ENCODE data around the gene PDZD2.

Gene PDZD2

DNA sequence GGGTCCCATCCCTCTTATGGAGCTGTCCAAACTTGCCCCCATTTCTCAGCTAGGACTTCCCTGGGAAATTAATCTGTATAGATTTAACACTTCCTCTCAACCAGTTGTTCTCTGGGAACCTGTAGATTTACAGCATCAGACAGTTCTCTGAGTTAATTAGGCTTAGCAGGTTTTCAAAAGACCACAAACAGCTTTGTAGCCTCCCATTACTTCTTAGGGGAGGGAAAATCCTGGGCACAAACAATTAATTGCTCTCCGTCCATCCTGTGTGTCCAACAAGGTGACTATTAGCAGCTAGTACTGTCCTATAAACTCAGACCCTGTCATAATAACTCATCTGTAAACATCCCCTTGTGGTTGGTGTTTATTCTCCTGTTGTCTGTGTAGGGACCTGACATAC is 337.2 kb downstream of the PDZD2 start:
- no peak for DNase-seq (ENCODE audit: low spot score)

DNA sequence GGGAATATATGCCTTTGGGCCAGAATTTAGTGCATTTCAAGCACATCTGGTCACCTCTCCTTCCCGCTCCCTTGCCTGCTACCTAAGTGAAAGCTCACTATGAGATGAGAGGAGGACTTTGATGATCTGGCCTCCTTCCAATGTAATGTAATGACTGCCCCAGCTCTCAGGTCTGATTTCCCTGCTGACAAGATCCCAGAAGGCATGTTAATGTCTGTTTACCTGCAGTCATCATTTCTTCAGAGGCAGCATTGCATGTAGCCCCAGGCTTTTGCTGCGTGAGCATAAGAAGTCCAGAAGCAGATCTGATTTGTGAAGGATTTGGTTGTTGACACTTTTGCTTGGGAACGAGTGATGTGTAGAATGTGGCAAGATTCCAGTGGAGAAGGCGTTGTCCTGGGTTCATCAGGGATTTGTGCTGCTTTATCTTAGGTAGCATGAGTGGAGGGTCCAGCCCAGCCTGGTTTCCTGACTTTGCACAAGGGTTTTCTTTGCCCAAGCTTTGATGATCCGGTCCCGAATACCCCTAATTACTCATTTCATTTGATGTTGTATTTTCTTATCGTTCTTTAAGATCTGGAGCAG is 342.5 kb downstream of the PDZD2 start:
- DNase-seq (ENCODE audit: low spot score) = no peak

DNA sequence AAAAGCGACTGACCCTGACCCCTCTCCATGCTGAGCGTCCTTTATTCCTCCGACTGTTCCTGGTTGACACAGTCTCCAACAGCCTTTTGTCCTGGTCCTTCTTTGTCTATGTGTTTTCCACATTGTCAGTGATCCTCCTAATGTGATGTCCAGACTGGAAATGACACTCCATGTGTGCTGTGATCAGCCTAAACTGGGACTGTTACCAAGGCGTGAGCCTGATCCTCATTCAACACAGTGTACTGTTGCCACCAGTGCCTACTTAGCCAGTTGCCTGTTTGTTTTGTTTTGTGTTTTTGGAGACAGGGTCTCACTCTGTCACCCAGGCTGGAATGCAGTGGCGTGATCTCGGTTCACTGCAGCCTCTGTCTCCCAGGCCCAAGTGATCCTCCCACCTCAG is 343.1 kb downstream of the PDZD2 start:
- DNase-seq (ENCODE audit: low spot score) = no peak

DNA sequence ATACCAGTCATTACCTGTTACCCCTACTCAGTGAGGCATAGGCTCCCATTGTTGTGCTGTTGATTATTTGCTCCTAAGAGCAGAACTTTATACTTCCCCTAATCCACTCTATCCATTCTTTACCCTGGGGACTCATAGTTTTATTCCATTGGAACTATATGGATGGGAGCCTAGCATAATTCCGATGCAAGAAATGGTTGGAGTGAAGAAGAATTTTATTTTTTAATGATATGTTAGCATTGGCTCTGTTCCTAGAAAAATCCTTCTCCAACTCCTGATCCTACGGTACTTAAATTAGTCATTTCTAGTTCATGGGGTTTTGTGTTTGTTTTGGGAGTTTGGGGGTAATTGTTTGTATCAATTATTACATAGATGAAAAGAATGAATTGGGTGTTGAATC is 343.7 kb downstream of the PDZD2 start:
- no peak for DNase-seq (ENCODE audit: low spot score)

DNA sequence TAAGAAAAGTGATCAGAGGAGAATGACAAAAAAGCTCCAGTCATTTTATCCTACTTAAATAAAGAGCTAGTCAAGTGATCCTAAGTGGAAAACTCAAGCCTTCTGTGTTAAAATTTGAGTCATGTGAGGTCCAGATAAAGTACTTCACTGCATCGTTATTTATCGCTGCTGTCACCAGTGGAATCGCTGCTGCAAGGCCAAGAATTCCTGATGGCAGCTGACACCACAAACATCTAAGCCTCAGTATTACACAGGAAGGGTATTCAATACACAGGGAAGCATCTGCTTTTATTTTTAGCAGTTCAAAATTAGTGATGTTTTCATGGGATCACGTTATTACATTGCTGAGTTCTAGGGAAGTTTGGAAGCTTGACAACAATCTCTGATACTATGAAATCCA is 344.9 kb downstream of the PDZD2 start:
- DNase-seq (ENCODE audit: low spot score) = no peak

DNA sequence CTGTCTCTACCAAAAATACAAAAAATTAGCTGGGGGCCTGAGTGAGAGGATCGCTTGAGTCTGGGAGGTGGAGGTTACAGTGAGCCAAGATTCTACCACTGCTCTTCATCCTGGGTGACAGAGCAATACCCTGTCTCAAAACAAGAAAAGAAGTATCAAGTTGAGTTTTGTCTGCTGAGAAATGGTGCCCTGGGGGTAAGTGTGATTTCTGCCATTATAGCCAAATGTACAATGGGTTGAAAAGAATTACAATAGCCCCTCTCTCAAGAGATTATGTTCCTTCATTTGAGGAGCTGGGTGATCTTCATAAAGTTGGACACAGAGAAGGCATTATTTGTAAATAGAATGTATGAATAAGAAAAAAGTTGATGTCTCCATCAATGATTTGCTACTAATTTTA is 345.8 kb downstream of the PDZD2 start:
- no peak for DNase-seq (ENCODE audit: low spot score)

DNA sequence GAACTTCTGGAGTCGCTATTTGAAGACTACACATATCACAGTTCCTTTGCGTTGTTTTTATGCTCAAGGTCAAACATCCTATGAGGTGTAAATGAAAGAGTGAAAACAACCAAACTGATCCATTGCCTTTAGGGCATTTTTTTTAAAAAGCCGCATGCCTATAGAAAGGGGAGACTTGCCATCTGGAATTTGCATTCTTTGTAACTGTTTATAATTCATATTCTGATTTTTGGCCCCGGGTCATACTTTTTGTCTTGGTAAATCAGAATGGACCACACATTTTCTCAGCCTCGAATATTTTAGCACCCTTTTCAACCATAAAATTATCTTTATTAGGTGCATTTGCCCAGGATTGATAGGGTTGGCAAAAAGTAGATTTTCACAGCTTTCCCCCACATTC is 347.2 kb downstream of the PDZD2 start:
- DNase-seq (ENCODE audit: low spot score) = no peak

DNA sequence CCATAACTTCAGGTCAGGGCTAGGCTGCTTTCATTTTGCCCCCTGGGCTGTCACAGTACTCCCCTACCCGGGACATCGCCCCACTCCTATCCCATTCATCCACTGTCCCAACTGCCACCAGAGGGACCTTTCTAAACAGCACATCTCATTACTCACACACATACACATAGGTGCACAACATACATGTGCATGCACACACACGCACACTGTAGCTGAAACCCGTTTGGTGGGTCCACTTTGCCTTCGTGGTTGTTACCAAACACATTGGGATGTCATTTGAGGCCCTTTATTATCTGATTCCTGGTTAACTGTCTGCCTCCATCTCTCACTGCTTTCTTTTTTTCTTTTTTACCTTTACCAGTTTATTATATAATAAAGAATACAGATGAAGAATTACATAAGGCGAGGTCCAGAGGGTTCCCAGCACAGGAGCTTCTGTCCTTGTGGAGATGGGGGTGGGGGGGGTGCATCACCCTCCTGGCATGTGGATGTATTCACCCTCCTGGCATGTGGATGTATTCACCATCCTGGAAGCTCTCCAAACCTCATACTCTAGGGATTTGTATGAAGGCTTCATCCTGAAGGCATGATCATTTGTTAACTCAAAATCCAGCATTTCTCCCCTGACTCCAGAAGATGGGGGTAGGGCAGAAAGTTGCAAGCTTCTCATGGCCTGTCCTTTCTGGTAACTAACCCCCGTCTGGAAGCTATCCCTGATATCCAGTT is 349.2 kb downstream of the PDZD2 start:
- DNase-seq (ENCODE audit: low spot score) = peak; percentile 42

DNA sequence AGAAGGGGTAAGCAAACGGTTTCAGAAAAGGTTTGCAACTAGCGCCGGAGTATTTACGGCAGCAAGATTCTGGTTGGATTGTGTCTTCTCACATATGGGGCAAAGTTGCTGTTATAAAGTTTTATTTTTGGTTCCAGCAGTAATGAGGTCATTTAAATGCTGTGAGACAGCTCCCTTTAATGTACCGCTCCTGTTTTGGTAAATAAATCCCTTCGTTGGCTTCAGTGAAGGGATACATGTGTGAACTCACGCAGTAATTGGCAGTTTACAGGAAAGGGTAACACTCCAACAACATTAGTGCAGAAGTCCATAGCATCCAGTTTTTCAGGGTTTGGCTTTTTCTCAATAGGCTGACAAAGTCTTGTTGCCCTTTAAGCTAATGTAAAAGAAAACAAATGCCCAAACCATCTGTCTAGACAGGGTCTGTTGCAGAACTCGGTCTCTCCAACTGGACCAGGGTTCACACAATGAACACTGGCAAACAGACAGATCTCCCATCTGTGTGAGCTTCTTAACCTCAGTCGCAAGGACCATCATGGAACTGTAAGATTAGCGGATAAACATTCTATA is 351.2 kb downstream of the PDZD2 start:
- no peak for DNase-seq (ENCODE audit: low spot score)

DNA sequence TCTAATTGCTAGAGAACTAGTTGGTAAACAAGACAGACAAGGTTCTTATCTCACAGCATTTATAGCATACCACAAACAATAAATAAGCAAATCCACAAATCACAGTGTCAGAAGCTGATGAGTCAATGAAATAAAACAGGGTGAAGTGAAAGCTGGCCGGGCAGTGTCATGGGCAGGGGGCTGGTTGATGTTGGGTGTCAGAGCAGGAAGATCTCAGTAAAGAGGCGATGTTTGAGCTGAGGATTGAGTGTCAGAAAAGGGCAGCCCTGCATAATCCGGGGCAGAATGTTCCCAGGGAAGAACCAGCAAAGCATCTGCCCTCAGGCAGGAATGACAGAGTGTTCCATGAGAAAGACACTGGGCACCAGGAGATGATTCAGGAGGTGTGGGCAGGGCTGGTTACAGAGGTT is 351.8 kb downstream of the PDZD2 start:
- peak; percentile 8 for DNase-seq (ENCODE audit: low spot score)

DNA sequence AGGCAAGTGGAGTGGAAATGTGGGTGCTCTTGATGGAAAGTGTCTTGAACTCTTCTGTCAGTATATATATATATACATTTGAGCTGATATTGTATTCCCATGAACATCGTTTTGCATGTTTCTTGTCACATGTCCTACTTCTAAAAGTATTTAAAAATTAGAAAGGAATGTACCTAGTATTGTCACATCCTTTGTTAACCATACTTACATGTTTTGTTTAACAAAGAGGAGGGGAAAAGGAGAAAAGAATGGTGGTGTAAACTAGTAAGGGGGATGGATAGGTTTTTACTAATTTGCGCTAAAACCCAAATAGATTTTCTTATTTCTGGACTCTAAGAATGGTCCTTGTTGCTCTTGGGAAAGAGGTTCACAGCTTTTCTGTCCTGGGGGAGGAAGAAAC is 353.4 kb downstream of the PDZD2 start:
- no peak for DNase-seq (ENCODE audit: low spot score)

DNA sequence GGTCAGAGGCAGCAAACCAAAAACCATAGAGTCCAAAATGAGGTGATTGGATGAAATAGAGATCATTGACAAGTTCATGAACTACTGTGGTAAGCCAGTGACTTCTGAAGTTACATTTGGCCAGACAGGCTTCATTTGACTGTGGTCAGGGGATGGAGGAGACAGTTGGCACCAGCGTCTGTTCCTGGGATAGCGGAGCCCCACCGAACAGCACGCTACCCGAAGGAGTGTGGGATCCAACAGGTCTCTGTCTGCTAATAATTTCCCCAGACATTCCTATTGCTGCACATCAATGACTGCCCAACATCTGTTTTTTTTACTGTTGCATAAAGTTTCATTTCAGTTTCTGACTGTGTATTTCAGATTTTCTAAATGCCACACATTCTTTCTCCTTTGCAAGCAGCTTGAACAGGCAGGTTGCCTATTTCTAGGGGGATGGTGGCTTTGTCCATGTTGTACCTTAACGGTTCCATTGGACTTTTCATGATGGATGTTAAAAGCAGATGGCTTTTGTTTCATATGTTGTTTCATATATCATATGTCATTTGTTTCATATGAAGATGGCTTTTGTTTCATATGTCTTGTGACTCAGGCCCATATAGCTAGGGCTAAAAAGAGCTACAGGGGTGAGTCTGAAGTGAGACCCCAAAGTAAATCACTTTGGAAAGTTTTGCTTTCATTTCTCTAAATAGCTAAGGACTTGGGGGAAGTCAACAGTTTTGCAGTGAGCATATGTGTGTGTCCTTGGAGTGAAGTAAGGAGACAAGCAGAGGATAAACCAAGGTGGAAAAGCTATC is 354.4 kb downstream of the PDZD2 start:
- DNase-seq (ENCODE audit: low spot score) = no peak

DNA sequence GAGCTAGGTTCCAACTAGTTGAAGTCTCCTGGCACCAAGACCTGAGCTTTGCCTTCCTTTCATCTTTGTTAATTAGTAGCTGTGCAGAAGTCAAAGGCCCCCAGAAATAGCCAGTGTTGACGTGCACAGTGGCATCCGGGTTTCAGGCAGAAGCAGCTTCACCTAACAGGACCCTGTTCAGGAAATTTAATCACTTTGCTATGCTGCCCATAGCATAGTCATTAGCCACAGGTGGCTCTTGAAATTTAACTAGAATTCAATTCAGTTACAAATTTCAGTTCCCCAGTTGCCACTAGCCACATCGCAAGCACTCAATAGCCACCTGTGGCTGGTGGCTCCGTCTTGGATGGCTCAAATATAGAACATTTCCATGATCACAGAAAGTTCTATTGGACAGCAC is 356.1 kb downstream of the PDZD2 start:
- DNase-seq (ENCODE audit: low spot score) = no peak

DNA sequence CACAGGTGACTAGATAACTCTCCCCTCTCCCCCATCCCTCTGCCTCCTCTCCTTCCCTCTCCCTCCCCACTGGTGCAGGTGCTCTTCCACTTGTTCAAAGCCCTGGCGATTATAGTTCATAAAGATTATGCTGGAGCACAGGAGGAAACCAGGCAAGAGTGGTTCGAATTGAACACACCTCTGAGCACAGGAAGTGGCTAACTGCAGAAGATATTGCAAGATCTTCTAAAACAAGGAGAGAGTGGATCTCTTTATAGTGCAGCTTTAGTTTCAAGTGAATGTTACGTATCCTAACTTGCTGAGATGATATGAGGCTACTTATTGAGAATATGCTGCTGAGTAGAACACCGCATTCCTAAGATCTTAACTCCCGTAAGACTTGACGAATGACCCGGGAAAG is 356.8 kb downstream of the PDZD2 start:
- no peak for DNase-seq (ENCODE audit: low spot score)

DNA sequence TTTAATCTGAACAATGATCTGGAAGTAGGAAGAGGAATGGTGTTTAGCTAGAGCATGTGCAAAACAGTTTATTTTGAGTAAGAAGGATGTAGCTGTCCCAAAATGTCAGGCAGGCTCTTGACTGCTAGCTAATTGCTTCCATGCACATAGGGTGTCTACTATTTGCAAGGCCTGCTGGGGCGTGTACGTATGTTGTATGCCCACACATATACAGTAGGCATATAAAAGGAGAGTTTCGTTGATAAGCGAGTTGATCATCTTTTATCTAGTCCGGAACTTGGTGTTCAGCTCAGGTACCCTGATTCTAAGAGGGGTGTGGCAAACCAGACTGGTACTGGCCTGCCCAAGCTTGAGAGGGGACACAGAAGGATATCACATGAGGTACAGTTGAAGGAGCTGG is 358.0 kb downstream of the PDZD2 start:
- no peak for DNase-seq (ENCODE audit: low spot score)

DNA sequence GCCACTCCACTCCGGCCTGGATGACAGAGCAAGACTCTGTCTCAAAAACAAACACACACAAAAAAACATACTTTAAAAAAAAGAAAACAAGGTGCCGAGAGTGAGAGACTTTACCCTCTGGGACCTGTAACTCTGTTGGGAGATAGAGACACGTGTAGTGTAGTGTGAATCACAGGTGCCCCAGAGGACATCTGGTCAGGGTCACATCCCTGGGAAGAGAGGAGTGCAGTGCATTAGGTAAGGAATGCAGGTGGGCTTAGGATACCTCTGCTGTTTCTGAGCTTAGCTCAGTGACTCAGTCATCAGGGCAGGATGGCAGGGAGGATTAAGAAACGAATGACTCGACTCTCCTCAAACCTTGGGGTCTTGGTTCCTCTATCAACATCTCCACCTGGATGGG is 360.5 kb downstream of the PDZD2 start:
- DNase-seq (ENCODE audit: low spot score) = no peak

DNA sequence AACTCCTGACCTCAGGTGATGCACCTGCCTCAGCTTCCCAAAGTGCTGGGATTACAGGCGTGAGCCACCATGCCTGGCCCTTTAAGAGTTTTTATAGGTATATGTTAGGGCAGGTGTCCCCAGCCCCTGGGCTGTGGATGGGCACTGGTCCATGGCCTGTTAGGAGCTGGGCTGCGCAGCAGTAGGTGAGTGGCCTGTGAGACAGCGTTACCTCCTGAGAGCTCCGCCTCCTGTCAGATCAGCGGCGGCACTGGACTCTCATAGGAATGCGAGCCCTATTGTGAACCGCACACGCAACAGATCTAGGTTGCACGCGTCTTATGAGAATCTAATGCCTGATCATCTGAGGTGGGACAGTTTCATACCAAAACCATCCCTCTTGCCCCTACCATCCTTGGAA is 361.8 kb downstream of the PDZD2 start:
- no peak for DNase-seq (ENCODE audit: low spot score)

DNA sequence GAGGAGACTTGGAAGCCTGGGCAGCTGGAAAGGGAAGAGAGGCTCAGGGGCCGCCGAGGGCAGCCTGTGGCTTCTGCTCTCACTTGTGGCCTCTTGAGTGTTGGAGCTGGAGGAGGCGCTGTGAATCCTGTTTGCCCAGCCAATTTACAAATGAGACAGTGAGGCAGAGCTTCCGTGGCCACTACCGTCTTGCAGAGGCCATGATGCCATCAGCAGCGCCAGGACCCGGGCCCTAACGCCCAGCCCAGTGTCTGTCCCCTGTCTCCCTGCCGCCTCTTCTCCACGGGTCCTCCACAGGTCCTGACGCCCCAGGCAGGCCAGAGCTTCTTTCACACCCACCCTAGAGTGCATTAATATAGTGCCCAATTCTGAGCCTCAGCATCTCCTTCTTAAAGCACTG is 362.4 kb downstream of the PDZD2 start:
- no peak for DNase-seq (ENCODE audit: low spot score)

DNA sequence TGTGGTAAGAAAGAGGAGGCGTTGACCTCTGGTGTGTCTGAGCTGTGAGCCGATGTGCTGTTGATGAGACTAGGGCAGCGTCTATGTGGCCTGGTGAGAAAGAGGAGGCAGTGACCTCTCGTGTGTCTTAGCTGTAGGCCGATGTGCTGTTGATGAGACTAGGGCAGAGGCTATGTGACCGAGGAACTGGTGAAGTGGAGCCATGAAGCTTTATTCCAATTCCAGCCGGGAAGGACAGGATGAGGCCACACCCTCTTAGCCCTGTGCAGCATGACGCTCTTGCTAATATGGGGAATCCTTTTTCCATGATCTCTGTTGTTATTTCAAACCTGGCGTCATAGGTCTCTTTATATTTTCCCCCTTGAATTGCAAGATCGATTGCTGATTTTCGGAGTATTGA is 362.8 kb downstream of the PDZD2 start:
- no peak for DNase-seq (ENCODE audit: low spot score)

DNA sequence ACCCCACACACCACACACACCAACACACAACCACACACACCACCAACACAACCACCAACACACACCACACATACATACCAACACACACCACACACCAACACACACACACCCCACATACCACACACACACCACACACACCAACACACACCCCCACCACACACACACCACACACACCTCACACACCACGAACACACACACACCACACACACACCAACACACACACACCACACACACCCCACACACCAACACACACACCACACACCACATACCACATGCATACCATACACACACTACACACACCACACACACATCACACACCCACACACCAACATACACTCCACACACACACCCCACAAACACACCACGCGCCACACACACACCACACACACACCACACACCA is 363.8 kb downstream of the PDZD2 start:
- DNase-seq (ENCODE audit: low spot score) = no peak

DNA sequence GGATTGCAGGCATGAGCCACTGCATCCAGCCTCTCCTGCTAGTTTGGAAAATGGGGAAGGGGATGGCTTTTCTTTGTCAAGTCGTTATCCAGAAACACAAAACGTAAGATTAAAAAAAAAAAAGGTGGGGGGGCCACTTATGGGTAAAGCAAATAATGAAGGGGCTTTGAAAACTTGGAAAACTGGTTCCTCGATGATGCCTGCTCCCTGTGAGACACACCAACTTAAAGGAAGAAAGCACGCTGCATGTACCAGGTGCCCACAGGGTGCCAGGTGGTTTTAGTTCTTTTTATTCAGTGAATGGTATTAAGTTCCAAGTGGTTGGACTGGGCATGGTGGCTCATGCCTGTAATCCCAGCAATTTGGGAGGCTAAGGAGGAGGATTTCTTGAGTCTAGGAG is 365.1 kb downstream of the PDZD2 start:
- DNase-seq (ENCODE audit: low spot score) = no peak

DNA sequence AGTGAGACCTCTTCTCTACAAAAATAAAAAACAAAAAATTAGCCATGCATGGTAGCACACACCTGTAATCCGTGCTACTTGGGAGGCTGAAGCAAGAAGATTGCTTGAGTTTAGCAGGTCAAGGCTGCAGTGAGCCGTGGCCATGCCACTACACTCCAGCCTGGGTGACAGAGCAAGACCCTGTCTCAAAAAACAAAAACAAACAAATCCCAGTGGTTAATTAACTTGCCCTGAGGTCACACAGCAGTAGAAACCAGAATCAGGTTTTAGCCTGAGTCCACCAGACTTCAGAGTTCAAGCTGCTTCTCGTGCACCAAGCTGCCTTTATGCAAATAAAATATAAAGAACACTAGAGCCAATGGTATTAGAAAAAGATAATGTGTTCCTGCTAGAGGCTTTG is 365.5 kb downstream of the PDZD2 start:
- no peak for DNase-seq (ENCODE audit: low spot score)

DNA sequence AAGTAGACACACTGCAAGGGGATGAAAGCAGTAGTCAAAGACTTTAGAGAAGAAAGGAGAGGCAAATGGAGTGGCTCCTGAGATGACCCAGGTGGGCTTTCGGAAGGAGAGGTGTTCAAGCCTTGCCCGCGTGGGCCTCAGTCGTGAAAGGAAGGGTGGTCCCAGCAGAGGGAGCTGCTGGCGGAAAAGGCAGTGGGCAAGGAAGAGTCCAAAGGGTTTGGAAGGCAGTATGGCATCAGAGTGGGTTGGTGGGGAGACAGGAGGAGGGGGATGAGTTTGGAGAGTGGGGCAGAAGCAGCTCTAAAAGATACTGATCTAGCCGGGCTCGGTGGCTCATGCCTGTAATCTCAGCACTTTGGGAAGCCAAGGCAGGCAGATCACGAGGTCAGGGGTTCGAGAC is 369.8 kb downstream of the PDZD2 start:
- no peak for DNase-seq (ENCODE audit: low spot score)

Data from COLO829 (cell line).